Fibroblast of lung (primary cell): ENCODE results near the gene B4GAT1. TPM values are rescaled to one million over a fixed set of nuclear protein-coding genes. Genes with fewer than 3 reads are reported as not detected.

Experiments
- DNase-seq, 2 donors: peaks; one replicate each; pipeline versions ENCODE4 v3.0.0 to v3.0.0-alpha.2; 2010; ENCODE audit warnings: low read depth in 2 of 2
- H2AFZ ChIP-seq: 2 replicates; pipeline ENCODE4 v1.5.1; 2012; ENCODE audit warnings: low read length, control low read depth, inconsistent platforms
- H3K27ac ChIP-seq: 2 replicates; pipeline ENCODE4 v1.5.1; 2011; ENCODE audit warnings: low read length, control low read depth; ENCODE audit not compliant: insufficient read depth
- H3K27me3 ChIP-seq: 2 replicates; pipeline ENCODE4 v1.5.1; 2011; ENCODE audit warnings: mild to moderate bottlenecking, low read length; ENCODE audit not compliant: control insufficient read depth, insufficient read depth
- H3K36me3 ChIP-seq: 2 replicates; pipeline ENCODE4 v1.5.1; 2011; ENCODE audit warnings: low read length; ENCODE audit not compliant: control insufficient read depth, insufficient read depth
- H3K4me1 ChIP-seq: 2 replicates; pipeline ENCODE4 v1.5.1; 2011; ENCODE audit warnings: low read length; ENCODE audit not compliant: control insufficient read depth, insufficient read depth; ENCODE audit errors: extremely low read depth
- H3K4me2 ChIP-seq: 2 replicates; pipeline ENCODE4 v1.5.1; 2011; ENCODE audit warnings: low read length, control low read depth; ENCODE audit not compliant: insufficient read depth; ENCODE audit errors: extremely low read depth
- H3K4me3 ChIP-seq, 4 experiments: fragments of 200-600 bp in 1 of 4; sonication (generic) in 1 of 4; replicated peaks in 1 of 4; 2 replicates each; pipeline ENCODE4 v1.5.1; 2011 to 2016; ENCODE audit warnings: low read length in 4 of 4, low read depth in 3 of 4, mild to moderate bottlenecking in 3 of 4, control low read depth in 2 of 4, inconsistent platforms in 1 of 4, mixed read lengths in 1 of 4; ENCODE audit not compliant: insufficient read depth in 1 of 4; ENCODE audit errors: control extremely low read depth in 1 of 4
- H3K79me2 ChIP-seq: 2 replicates; pipeline ENCODE4 v1.5.1; 2012; ENCODE audit warnings: mild to moderate bottlenecking, low read length, inconsistent platforms; ENCODE audit not compliant: control insufficient read depth, insufficient read depth
- H3K9ac ChIP-seq: 2 replicates; pipeline ENCODE4 v1.5.1; 2011; ENCODE audit warnings: mild to moderate bottlenecking, low read length, control low read depth; ENCODE audit not compliant: insufficient read depth
- H3K9me3 ChIP-seq: 2 replicates; pipeline ENCODE4 v1.5.1; 2012; ENCODE audit warnings: low read depth, low read length; ENCODE audit not compliant: control insufficient read depth, insufficient read depth
- H4K20me1 ChIP-seq: 2 replicates; pipeline ENCODE4 v1.5.1; 2011; ENCODE audit warnings: low read length; ENCODE audit not compliant: control insufficient read depth, insufficient read depth; ENCODE audit errors: extremely low read depth
- EZH2 ChIP-seq: IDR thresholded peaks from 2 replicates; pipeline ENCODE4 v1.5.1; 2012; ENCODE audit warnings: low read length, control low read depth, mild to moderate bottlenecking; ENCODE audit errors: missing control alignments
- polyA plus RNA-seq, 2 donors: library from polyadenylated mRNA; depleted of rRNA in 1 of 2; stranded (reverse) in 1 of 2; unstranded in 1 of 2; fragments of >200 nt; gene quantifications; 2 replicates each; pipeline ENCODE4 v1.2.1, GENCODE V29; 2011 to 2012; ENCODE audit warnings: missing spikeins in 1 of 2
- total RNA-seq: library from RNA; depleted of rRNA; stranded (reverse); fragments of >200 nt; gene quantifications from 2 replicates; pipeline ENCODE4 v1.2.1, GENCODE V29; 2014
- TF ChIP-seq, protein P1 (sequence below), 2 donors: IDR thresholded peaks in 1 of 2; conservative IDR thresholded peaks in 1 of 2; 1 replicate in 1 of 2; 2 replicates in 1 of 2; pipeline ENCODE4 v1.5.1; 2011 to 2012; ENCODE audit warnings: low read length in 2 of 2, control low read depth in 1 of 2, inconsistent platforms in 1 of 2, low read depth in 1 of 2, mild to moderate bottlenecking in 1 of 2

The B4GAT1 gene
- total and polyA plus RNA-seq, 2 donors (not counting 1 experiment from before 2014, with no cell fraction given) = 13.1 to 48.9 TPM

DNA sequence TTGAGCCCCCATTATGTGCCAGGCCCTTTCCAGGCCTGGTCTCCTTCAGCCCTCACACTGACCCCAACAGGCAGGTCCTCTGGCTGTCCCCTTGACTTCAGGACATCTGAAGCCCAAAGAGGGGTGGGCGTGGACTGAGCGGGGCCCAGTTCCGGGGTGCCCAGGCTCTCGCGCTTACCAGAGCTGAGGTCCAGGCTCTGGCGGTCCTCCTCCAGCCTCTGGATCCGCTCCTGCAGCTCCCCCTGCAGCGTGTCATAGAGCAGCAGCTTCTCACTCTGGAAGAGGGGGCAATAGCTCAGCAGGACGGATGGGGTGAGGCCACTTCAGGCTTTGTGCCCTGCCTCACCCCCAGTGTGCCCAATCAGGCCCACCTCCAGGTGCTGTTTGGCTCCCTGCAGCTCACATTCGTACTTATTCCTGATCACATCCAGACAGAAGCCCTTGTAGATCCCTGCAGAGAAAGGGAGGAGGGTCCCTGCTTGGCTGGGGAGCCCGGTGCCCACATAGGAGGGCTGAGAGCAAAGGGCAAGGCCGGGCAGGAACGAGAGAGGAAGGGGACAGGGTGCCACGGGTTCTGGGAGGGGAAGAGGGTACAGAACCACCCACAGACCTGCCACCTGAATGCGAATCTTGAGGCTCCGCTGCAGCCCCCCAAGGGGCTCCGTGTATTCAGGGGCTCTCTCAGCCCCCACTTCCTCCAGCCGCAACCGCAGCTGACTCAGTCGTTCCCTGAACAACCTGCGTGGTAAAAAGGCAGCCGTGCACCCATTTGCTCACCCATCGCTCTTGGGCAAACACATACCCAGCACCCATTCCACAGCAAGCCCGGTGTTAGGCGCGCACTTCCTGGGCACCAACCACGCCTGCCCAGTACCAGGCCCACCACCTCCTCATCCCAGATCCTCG lies 6.6 kb downstream of the B4GAT1 start:
- H3K27me3 ChIP-seq = no peaks in the 10 kb centered on the region
- H3K27ac ChIP-seq = no peak overlapping the region
- no peaks in the 10 kb centered on the region for H4K20me1 ChIP-seq
- H3K79me2 ChIP-seq = peaks cover 26% of the 10 kb centered on the region
- H3K4me2 ChIP-seq = no peak overlapping the region
- H3K36me3 ChIP-seq = peaks cover 27% of the 10 kb centered on the region
- H3K9me3 ChIP-seq = no peaks in the 10 kb centered on the region
- H3K9ac ChIP-seq = no peak overlapping the region
- TF ChIP-seq, protein P1, sequence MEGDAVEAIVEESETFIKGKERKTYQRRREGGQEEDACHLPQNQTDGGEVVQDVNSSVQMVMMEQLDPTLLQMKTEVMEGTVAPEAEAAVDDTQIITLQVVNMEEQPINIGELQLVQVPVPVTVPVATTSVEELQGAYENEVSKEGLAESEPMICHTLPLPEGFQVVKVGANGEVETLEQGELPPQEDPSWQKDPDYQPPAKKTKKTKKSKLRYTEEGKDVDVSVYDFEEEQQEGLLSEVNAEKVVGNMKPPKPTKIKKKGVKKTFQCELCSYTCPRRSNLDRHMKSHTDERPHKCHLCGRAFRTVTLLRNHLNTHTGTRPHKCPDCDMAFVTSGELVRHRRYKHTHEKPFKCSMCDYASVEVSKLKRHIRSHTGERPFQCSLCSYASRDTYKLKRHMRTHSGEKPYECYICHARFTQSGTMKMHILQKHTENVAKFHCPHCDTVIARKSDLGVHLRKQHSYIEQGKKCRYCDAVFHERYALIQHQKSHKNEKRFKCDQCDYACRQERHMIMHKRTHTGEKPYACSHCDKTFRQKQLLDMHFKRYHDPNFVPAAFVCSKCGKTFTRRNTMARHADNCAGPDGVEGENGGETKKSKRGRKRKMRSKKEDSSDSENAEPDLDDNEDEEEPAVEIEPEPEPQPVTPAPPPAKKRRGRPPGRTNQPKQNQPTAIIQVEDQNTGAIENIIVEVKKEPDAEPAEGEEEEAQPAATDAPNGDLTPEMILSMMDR (conservative IDR thresholded peaks at IDR 0.05 in 1 of 2, IDR thresholded peaks at IDR 0.05 in 1 of 2; ENCODE audit: low read depth in 1 of 2, low read length in 2 of 2) = no peak
- H3K4me3 ChIP-seq = no peak overlapping the region
- no peak overlapping the region for H2AFZ ChIP-seq
- DNase-seq = no peak
- peaks cover 42% of the 10 kb centered on the region for H3K4me1 ChIP-seq

DNA sequence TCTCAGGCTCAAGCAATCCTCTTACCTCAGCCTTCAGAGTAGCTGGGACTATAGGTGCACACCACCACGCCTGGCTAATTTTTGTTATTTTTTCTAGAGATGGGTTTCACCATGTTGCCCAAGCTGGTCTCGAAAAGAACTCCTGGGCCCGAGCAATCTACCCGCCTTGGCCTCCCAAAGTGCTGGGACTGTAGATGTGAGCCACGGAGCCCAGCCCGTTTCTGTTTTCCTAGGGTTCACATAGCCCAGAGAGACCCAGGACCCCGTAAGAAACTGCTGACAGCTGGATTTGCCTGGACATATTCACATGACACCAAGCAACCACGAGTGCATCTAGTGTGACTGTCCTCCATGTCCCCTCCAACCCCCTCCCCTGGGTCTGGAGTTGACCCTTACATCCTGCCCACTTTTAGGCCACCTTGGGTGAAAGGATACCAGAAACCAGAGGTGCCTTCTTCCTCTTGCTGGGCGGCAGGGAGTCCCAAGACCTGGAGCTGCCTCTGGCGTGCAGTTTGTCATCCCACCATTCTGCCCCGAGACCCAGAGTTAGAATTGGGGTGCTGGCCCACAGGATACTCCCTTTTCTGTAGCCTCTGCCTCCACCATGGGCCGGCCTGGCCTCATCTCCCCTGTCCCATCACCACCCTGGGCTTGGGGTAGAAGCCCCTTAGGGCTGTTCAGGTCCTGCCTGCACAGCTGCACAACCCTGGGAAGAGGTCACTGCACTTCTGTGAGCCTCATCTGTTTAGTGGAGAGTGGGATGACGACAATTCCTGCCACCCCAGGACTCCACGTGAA lies 7.5 kb downstream of the B4GAT1 start:
- H3K27ac ChIP-seq = no peak overlapping the region
- no peak overlapping the region for H3K9ac ChIP-seq
- TF ChIP-seq, protein P1 (conservative IDR thresholded peaks at IDR 0.05 in 1 of 2, IDR thresholded peaks at IDR 0.05 in 1 of 2; ENCODE audit: low read depth in 1 of 2, low read length in 2 of 2) = no peak
- TF ChIP-seq EZH2 = no peak
- H3K4me3 ChIP-seq = no peak overlapping the region
- no peaks in the 10 kb centered on the region for H3K9me3 ChIP-seq
- no peaks in the 10 kb centered on the region for H3K27me3 ChIP-seq
- no peak overlapping the region for H3K4me2 ChIP-seq
- no peak overlapping the region for H2AFZ ChIP-seq
- H4K20me1 ChIP-seq = no peaks in the 10 kb centered on the region
- H3K36me3 ChIP-seq = peaks cover 27% of the 10 kb centered on the region
- no peak for DNase-seq
- peaks cover 34% of the 10 kb centered on the region for H3K4me1 ChIP-seq
- H3K79me2 ChIP-seq = peaks cover 34% of the 10 kb centered on the region

DNA sequence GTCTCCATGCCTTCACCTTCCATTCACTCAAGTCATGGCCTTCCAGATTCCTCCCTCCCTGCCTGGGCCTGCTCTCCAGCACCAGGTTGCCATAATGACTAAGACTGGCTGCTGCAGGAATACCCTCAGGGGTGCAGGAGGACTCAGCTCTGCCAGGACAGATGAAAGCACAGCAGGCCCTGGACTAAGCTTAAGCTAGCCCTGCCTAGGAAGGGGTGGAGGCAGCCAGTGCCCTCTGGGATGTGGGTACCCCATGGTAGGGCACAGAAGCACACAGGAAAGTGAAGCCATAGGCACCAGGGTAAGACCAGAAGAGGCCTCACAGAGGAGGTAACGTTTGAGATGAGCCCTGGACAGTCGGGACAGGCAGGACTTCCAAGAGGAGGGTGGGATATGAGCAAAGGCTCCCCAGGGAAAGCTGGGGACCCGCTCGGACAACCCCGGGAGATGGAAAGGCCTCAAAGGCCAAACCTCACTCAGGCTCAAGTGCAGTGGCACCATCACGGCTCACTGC lies 8.2 kb downstream of the B4GAT1 start:
- Histone ChIP-seq H3K36me3 (peaks cover 34% of the 10 kb centered on the region), H3K9ac (no peak overlapping the region), H3K27ac (peak overlapping the region; percentile 32), H3K4me2 (no peak overlapping the region), H3K4me1 (peaks cover 41% of the 10 kb centered on the region), H3K79me2 (peaks cover 36% of the 10 kb centered on the region), H3K4me3 (no peak overlapping the region), H2AFZ (no peak overlapping the region), H4K20me1 (no peaks in the 10 kb centered on the region), H3K27me3 (no peaks in the 10 kb centered on the region), H3K9me3 (no peaks in the 10 kb centered on the region)
- TF ChIP-seq, protein P1 (conservative IDR thresholded peaks at IDR 0.05 in 1 of 2, IDR thresholded peaks at IDR 0.05 in 1 of 2; ENCODE audit: low read depth in 1 of 2, low read length in 2 of 2) = no peak
- TF ChIP-seq EZH2 = no peak
- DNase-seq = no peak
